Stimulated activated CD4-positive, alpha-beta T cell treated with anti-CD3 and anti-CD28 coated beads, TNF-alpha, amount 100 ng/mL, for 4 hours (primary cell): Measurements from ENCODE around the gene DOK7.

Experiments used
- DNase-seq, 3 experiments: peaks; one replicate each; pipeline ENCODE4 v3.0.0-alpha.2; 2020; ENCODE audit warnings: low read depth in 3 of 3

The DOK7 gene

DNA sequence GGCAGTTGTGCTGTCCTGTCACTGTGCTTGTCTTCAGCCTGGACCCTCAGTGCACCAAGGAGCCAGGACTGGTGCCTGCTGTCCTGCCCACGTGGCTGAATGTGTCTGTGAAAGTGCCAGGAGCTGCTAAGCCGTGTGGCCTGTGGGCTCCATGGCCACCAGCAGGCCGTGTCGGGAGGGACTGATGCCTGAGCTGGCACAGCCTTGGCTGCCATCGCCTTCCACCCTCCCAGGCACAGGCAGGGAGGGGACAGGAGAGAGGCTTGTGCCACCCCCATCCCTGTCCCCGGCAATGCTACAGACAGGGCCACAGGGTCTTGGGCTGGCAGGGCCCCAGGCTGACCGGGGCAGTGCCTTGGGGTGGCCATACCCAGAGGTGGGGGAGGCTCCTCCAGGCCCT is 24.8 kb downstream of the DOK7 start:
- DNase-seq: no peak

DNA sequence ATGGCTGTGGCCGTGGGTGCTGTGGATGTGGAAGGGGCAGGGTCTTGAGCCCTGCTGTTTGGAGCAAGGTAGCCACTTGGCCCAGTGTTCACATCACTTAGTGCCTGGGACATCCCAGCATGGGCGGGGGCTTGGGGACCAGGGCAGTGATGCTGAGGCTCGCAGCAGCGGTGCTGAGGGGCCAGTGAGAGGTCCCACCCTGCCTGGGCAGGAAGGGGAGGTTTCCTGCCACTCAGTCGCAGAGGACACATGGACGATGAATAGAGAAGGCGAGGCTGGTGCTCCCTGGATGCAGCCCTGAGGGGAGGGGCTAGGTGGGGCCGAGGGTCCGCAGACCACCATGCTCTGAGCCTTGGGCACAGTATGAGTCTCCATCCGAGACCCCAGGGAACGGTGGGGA is 25.7 kb downstream of the DOK7 start:
- no peak for DNase-seq

DNA sequence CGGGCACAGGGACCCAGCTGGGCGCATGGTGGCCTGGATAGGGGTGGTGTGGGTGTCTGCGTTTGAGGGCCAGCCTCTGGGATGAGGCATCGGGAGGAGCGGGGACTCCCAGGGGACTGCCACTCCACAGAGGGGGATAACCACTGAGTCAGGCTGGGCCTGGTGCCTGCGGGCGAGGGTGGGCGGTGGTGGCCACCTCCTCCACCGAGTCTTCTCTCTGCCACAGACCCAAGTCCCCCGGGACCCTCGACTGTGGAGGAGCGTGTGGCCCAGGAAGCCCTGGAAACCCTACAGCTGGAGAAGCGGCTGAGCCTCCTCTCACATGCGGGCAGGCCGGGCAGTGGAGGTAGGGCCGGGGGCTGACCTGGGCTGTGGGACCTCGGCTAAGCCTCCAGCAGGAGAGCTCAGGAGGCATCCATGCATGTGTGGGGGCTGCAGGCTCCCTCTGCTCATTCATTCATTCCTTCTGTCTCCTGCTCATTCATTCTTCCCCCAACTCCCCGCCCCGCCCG is 26.4 kb downstream of the DOK7 start:
- DNase-seq: no peak

DNA sequence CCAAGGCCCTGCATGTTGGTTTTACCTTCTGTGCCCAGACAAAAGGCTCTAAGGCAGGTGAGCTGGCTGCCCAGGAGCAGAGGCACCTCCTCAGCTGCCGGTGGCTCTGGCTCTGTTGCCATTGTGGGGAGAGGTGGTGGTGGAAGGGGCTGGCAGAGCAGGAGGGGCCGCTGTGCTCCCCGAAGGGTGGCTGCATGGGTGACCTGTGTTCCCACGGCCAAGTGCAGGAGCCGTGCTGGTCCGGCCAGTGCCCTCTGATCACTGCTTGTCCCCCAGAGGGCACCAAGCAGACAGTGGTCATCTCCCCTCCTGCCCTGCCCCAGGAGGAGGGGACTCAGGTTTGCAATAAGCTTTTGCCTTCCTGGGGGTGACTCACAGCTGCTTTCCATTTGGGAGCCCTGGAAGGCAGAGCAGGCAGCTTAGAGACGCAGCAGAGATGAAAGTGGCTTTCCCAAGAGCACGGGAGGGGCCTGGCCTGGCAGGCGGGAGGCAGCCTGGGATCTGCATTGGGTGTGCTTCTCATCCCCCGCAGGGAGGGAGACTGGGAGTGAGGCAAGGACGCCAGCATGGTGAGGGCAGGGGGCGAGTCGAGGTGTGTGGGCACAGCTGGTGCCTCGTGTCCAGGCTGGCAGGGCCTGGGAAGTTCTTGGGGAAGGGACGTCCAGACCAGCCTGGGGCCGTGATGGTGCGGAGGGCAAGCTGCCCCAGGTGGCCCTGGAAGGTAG is 28.7 kb downstream of the DOK7 start:
- no peak for DNase-seq

DNA sequence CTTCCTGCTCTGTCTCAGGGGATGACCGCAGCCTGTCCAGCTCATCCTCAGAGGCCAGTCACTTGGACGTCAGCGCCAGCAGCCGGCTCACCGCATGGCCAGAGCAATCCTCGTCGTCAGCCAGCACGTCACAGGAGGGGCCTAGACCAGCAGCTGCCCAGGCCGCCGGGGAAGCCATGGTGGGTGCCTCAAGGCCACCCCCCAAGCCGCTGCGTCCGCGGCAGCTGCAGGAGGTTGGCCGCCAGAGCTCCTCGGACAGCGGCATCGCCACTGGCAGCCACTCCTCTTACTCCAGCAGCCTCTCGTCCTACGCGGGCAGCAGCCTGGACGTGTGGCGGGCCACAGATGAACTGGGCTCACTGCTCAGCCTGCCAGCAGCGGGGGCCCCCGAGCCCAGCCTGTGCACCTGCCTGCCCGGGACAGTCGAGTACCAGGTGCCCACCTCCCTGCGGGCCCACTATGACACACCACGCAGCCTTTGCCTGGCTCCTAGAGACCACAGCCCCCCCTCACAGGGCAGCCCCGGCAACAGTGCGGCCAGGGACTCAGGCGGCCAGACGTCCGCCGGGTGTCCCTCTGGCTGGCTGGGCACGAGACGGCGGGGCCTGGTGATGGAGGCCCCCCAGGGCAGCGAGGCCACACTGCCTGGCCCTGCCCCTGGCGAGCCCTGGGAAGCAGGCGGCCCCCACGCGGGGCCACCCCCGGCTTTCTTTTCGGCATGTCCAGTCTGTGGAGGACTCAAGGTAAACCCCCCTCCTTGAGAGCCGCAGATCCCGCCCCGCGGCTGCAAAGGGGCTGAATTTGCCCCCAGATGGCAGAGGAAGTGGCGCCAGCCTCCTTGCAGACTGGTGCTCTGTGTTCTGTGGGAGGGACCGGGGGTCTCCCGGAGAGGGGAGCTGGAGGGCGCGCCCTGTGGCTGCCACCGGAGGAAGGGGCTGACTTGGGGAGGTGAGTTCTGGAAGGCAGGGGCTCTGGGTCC is 29.9 kb downstream of the DOK7 start:
- no peak for DNase-seq

DNA sequence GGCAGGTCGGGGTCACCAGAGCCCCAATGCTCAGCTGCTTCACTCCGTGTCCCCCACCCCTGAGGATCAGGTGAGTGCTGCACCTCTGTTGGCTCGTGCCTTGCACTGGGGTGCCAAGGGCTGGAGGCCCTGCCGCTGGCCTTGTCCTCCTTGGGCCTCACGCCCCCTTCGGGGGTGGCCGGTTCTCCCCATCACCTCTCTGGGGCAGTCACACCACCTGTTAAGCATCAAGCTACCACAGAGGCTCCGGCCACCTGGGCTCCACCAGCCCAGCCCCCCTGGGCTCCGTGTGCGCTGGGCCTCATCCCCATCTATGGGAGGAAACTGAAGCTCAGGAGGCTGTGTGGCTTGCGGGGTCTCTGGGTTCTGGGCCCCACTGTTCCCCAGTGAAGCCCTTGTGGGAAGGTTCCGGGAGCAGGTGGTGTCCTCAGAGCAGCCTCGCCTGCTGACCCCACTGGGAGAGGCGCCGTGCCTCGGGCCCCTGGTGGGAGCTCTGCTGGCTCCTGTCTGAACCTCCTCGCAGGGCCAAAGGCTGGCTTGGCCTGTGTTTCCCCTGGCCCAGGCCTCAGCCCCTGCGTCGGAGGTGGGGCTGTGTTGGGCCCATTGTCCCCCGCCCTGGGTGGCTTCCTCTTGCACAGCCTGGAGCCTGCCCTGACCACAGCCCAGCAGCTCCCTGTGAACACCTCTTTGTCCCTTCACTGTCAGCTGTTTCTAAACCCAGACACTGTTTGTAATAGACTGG is 30.8 kb downstream of the DOK7 start:
- no peak for DNase-seq

DNA sequence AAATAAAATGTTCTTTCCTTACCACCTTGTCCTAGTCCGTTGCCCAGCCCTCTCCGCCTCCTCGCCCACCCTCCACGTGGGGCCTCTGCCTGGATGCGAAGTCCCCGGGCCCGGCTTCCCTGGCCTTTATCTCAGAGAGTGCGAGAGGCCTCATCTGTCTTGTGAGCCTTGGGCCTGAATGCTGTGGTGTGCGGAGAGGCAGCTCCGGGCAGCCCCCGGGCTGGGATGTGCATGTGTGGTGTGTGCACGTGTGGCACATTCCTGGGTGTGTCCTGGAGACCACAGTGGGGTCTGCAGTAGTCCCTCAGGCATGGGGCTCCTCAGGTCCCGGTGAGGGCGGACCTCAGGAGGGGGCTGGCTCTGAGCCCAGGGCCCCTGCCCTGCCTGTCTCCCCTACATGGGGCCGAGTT is 31.4 kb downstream of the DOK7 start:
- no peak for DNase-seq

DNA sequence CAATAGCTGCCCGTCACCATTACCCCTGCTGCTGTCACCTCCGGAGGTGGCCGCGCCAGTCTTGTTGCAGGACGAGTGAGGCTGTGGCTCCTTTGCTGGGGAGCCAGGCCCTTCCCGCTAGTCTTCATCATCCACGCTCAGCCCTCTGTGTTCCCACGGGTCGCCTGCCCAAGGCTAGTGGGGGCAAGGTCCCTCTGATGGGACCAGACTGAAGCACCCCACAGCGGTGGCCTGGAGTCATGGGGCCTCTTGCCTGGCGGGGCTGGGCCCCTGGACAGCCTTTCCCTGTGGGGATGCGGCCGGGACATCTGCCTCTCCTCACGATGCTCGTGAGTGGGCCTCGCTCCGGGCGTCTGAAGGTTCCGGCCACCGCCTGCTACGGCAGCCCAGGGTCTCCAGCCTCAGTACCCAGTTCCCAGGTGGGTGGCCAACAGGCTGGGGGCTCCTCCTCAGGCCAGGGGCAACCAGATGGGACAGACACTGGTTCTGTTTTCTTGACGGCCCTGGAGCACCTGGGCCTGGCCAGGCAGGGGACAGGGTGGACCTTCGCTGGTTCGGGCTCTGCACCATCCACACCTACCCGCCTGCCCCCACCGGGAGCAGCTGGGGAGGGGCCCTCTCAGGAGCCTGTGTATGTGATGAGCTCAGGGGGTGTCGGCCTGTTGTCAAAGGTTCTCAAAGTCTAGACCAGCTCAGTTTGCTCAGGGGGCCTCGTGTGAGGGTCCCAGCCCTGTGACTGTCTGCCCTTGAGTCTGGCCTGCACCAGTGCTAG is 32.3 kb downstream of the DOK7 start:
- DNase-seq: no peak

DNA sequence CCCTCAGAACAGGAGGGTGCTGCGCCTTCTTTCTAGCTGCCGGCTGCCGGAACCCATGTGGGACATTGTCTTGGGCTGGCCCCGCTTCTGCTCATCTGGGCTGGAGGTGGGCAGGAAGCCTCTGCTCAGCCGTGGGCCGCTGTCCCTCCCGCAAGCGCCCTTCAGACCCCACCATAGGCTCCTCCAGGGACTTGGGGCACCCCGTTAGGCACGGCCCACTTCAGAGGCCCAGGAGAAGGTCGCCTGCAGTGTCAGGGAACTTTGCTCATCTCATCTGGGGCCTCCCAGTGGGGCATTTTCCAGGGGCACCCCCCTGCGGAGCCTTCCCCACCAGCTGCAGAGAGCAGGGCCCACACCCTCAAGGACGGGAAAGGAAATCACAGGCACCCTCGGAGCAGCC is 32.9 kb downstream of the DOK7 start:
- DNase-seq: no peak

DNA sequence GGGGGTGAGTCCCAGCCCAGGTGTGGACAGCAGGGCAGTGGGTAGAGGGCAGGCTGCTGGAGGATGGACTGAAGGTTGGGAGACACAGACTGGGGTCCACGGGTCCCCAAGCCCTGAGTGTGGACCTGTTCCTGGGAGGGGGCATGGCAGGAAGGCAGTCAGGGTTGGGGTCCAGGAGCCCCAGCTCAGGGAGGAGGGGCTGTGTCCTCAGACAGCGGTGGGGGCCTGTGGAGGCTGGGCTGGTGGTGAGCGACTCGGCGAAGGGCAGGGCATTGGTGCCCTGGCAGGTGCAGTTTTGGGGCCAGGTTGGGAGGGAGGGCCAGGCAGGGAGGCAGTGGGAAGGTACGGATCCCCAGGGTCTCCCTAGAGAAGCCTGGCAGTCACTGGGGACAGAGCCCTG is 34.0 kb downstream of the DOK7 start:
- DNase-seq: no peak

DNA sequence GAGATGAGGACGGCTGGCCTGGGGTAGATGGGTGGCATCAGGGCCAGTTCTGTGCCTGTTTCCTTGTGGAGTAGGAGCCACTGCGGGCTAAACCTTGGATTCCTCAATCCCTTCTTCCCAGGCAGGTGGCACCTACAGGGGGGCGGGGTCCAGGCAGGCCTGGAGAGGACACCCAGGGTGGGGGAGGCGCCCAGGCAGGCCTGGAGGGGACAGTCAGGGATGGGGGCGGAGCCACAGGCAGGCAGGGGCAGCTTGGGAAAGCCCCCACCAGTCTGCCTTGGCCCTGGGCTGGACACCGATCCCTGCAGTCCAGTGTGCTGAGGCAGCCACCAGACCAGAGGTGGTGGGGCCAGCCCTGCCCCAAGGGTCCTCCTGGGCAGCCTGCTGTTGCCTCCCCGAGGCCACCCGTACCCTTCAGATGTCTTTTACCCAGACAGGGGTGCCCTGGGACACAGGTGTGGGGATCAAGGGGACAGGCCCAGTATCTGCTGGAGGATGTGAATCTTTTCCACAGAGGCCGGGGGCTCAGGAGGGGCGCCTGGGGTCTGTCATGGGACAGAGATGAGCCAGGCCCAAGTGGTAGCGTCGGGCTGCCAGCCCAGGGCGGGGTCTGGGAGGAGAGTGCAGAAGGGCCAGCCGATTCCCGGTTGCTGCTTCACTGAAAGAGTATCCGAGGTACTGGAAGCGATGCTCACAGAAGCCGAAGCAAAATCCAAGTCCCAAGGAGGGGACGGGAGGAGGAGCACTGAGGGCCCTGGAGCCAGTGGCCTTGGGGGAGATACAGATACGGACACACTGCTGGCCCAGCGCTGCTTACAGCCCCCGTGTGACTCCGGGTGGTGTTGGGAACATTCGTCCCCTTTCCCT is 34.6 kb downstream of the DOK7 start:
- no peak for DNase-seq

DNA sequence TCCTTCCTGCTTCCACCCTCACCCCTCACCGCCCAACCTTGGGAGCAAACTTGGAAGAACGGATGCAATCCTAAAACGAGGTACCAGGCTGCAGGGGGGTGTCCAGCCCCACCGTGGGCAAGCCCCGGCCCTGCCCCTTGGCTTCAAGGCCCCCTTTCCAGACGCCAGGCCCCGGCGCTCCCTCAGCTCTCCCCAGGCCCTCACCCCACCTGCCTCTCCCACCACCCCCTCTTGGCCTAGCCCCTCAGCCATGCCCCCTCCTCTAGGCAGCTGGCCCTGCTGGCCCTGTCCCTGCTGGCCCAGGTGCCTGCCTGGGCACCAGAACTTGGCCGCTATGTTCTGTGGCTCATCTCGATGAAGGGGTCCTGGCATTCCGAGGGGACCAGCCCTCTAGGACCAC is 35.3 kb downstream of the DOK7 start:
- DNase-seq: no peak

DNA sequence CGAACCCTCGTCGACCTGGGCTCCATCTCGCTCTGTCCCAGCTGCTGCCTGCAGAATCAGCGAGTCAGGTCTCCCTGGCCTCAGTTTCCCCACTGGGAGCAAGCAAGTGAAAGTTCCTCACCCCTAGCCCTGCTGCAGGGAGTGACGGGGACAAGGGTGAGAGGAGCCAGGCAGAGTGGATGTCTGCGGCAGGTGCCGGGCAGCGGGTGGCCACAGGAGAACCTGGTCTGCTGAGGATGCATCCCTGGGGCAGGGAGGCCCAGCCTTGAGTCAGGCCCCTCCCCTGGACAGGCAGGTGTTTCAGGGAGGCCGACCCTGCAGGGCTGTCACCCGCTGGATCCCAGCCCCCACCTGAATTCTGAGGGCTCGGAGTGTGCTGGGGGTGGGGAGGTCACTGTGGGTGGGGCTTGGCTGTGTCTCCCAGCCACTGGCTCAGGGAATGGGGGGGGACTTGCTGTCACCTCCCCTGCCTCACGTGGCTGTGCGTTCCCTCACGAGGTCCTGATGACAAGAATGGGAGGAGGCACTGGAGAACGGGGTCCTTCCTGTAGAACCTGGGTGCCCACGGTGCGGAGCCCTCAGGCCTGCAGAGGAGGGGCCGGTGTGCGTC is 35.9 kb downstream of the DOK7 start:
- no peak for DNase-seq

DNA sequence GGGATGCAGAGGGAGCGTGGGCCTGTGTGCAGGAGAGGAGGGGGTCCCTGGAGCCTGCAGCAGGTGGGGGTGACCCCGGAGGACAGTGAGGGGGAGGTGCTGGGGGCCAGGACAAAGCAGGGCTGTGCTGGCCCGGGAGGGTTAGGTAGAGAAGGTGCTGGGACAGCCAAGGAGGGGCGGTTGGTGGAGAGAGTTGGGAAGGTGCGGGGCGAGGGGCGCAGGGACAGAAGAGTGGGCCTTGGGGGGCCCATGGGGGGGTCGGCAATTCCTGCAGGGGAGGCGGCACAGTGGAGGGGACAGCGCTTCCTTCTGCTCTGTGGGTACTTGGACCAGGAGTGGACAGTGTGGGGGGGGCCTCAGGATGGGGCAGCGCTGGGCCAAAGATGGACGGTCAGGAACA is 36.6 kb downstream of the DOK7 start:
- no peak for DNase-seq

DNA sequence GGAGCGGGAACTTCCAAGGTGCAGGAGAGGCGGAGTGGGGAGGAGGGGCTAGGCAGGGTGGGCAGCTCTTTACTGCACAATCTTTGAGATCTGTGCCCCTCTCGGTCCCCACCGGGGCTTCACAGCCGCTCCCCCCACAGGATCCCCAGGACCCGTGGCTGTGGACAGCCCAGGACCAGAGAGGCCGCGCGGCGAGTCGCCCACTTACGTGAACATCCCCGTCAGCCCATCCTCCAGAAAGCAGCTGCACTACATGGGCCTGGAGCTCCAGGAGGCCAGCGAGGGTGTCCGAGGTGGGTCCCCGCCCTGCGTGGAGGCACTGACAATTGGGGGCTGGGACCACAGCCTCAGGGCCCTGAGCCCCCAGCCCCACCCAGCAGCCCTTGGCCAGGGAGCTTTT is 37.0 kb downstream of the DOK7 start:
- no peak for DNase-seq

DNA sequence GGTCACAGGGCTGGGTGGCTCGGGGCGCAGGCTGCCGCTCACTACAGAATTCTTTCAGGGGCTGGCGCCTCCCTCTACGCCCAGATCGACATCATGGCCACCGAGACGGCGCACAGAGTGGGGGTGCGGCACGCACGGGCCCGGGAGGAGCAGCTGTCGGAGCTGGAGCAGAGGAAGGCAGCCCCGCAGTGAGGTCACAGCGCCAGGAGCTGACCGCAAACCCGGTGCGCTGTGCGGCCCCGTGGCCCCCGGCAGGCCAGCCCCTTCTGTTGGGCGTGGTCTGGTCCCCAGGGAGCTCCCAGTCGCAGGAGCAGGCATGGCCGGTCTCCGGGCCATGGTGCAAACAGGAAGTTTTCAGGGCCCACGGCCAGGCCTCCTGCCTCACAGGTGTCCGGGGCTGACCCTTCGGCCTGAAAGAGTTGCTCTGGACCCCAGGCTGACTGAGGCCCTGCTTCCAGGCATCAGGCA is 37.6 kb downstream of the DOK7 start:
- no peak for DNase-seq

DNA sequence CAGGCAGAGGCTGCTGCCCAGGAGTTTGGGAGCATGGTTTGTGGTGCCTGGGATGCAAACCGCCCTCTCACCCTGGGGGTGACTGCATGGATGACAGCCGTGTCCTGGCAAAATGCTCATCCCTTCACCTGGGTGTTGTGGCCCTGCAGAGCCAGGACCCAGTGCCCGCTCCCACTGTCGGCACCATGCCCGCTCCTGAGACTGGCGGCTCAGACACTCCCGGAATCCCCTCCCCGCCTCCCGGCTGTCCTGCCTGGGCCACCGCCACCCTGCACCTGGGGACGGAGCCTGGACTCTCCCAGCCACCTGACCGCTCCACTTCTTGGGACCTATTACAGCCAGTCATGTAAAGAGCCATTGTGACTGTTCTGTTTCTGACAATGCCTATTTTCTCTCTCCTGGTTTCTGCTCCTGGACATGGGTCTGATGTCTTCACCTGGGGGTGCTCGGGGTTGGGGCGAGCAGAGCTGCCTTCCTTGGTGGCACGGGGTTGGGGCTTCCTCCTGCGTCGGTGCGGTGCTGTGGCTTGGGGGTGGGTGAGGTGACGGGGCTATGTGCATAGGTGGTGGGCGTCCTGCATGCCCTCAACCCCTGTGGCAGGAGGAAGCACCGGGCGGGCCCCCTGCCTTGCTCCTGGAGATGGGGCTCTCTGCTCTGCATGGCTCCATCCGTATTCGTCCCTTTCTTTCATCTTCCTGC is 38.2 kb downstream of the DOK7 start:
- DNase-seq: no peak

DNA sequence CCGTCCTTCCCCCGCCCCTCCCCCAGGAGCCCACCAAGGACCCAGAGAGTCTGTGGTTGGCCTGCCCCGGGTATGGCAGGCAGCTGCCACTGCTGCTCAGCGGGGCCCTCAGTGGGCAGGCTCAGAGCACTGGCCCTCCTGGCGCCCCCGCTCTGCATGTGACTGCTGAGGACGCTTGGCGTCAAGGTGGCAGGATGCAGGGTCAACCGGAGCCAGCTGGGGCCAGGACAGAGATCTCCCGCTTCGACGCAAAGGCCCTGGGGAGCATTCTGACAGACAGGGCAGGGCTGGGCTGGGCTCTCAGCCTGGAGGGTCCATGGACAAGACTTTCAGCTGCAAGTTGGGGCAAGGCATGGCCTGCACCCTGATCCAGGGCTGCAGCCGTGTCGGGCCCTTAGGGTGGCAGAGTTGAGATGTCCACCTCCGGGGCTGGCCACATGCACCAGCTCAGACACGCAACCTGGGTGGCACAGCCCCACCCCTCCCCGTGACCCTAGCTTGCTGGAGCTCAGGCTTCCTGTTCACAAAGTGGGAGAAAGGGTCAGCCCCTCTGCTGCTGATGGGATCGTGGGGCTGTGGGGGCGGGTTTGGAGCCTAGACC is 38.8 kb downstream of the DOK7 start:
- no peak for DNase-seq
